K562 (cell line): ENCODE results near the gene ZNF316. TPM values are rescaled to one million over a fixed set of nuclear protein-coding genes. Genes with fewer than 3 reads are reported as not detected.
"Not testable (repeated sequence)": the region's sequence is repeated elsewhere in the genome, so short reads cannot be mapped to it uniquely, and the experiment has no call there.

Source experiments
- ATAC-seq: fragments of 200-7000 bp; cut with Tn5 transposase; 3 replicates; pipeline ENCODE4 v1.9.1; 2020; ENCODE audit warnings: moderate library complexity
- BruUV-seq: library from RNA; stranded (reverse); fragments of 400-500 nt; replicated peaks from 2 replicates; lab custom pipeline; 2021; lab: Mats Ljungman, UMichigan
- CTCF ChIA-PET: fragments of 300-600 bp; formaldehyde crosslinking; extraction: SDS; loops from one replicate; lab custom pipeline; 2021; ENCODE audit warnings: low intra/inter-chr PET ratio; lab: Yijun Ruan, JAX
- POLR2A ChIA-PET: fragments of 300-600, 350-650 bp; sonication (Branson Sonifier 250); formaldehyde crosslinking; extraction: SDS; loops from one replicate; lab custom pipeline; 2021; ENCODE audit warnings: antibody characterized with exemption, inconsistent platforms; lab: Yijun Ruan, JAX
- DNase-seq, 4 experiments: peaks; one replicate each; pipeline versions ENCODE4 v3.0.0 to v3.0.0-alpha.2; 2011 to 2018; ENCODE audit warnings: low spot score in 3 of 4, mixed read lengths in 3 of 4; ENCODE audit errors: extremely low read depth in 1 of 4
- FAIRE-seq: peaks from 2 replicates; lab custom pipeline; 2011; peaks lifted over from hg19 to GRCh38; lab: Jason Lieb, UNC
- H2AFZ ChIP-seq: 2 replicates; pipeline ENCODE4 v1.6.0; 2011; ENCODE audit warnings: low read depth, low read length, control low read depth, inconsistent platforms
- H3K27ac ChIP-seq: fragments of 200-600 bp; 3 replicates; pipeline ENCODE4 v1.8.0; 2011; ENCODE audit warnings: low read depth, mild to moderate bottlenecking, control low read depth, inconsistent platforms, low read length, moderate library complexity, mixed read lengths; ENCODE audit errors: extremely low read depth
- H3K27me3 ChIP-seq, 2 experiments: fragments of 300-600 bp in 1 of 2; 2 replicates in 1 of 2; 3 replicates in 1 of 2; pipeline versions ENCODE4 v1.6.0 to v1.8.0; 2011; ENCODE audit warnings: inconsistent platforms in 2 of 2, low read length in 2 of 2, mild to moderate bottlenecking in 1 of 2, mixed read lengths in 1 of 2, moderate library complexity in 1 of 2; ENCODE audit not compliant: control insufficient read depth in 2 of 2, insufficient read depth in 2 of 2
- H3K36me3 ChIP-seq: fragments of 300-600 bp; 3 replicates; pipeline ENCODE4 v1.8.0; 2011; ENCODE audit warnings: mild to moderate bottlenecking, low read length, inconsistent platforms; ENCODE audit not compliant: control insufficient read depth, insufficient read depth
- H3K4me1 ChIP-seq, 2 experiments: fragments of 200-600 bp in 1 of 2; replicated peaks in 1 of 2; 2 replicates in 1 of 2; 3 replicates in 1 of 2; pipeline versions ENCODE4 v1.5.1 to v1.8.0; 2011; ENCODE audit warnings: inconsistent platforms in 2 of 2, low read length in 2 of 2, mild to moderate bottlenecking in 1 of 2, mixed read lengths in 1 of 2, moderate library complexity in 1 of 2; ENCODE audit not compliant: control insufficient read depth in 2 of 2, insufficient read depth in 2 of 2
- H3K4me2 ChIP-seq: 2 replicates; pipeline ENCODE4 v1.6.1; 2011; ENCODE audit warnings: low read length, control low read depth, inconsistent platforms, mixed read lengths; ENCODE audit not compliant: insufficient read depth
- H3K4me3 ChIP-seq: fragments of 200-600 bp; sonication (generic), shearing (Covaris generic); 2 replicates; pipeline ENCODE4 v1.5.1; 2016; ENCODE audit warnings: control low read depth, inconsistent platforms
- H3K79me2 ChIP-seq: fragments of 200-600 bp; 3 replicates; pipeline ENCODE4 v1.8.0; 2011; ENCODE audit warnings: low read length, inconsistent platforms; ENCODE audit not compliant: control insufficient read depth, insufficient read depth
- H3K9ac ChIP-seq, 2 experiments: 2 replicates each; pipeline versions ENCODE4 v1.6.0 to v1.6.1; 2011; ENCODE audit warnings: low read depth in 2 of 2, low read length in 2 of 2, control low read depth in 1 of 2, inconsistent platforms in 1 of 2, mild to moderate bottlenecking in 1 of 2, mixed read lengths in 1 of 2; ENCODE audit not compliant: insufficient read depth in 1 of 2
- H3K9me1 ChIP-seq: one replicate; pipeline ENCODE4 v1.6.0; 2011; ENCODE audit warnings: inconsistent platforms, mild to moderate bottlenecking, low read length, moderate library complexity; ENCODE audit not compliant: control insufficient read depth, insufficient read depth
- H3K9me3 ChIP-seq: replicated peaks from 2 replicates; pipeline ENCODE4 v1.5.1; 2011; ENCODE audit warnings: low read depth, low read length, inconsistent platforms; ENCODE audit not compliant: control insufficient read depth, insufficient read depth
- H4K20me1 ChIP-seq: replicated peaks from 2 replicates; pipeline ENCODE4 v1.6.1; 2011; ENCODE audit warnings: low read length, inconsistent platforms, mixed read lengths; ENCODE audit not compliant: control insufficient read depth, insufficient read depth
- RBM17 ChIP-seq: fragments of 200-400 bp; formaldehyde crosslinking; IDR thresholded peaks from 2 replicates; pipeline ENCODE4 v1.6.1; 2017; ENCODE audit warnings: low read depth, mild to moderate bottlenecking, low read length, borderline replicate concordance
- TFE3 ChIP-seq: fragments of 450-650 bp; formaldehyde crosslinking; IDR thresholded peaks from 2 replicates; pipeline ENCODE4 v1.4.0; 2020; ENCODE audit warnings: mild to moderate bottlenecking, mixed read lengths
- ZBTB1 ChIP-seq: sonication (generic); formaldehyde crosslinking; IDR thresholded peaks from 2 replicates; pipeline ENCODE4 v1.8.1; 2023; ENCODE audit warnings: missing genetic modification reagents, low read depth, mild to moderate bottlenecking, borderline replicate concordance
- ZNF561 ChIP-seq: fragments of 450-650 bp; formaldehyde crosslinking; conservative IDR thresholded peaks from 2 replicates; pipeline ENCODE4 v1.4.0; 2020; ENCODE audit warnings: mild to moderate bottlenecking, moderate library complexity
- WGBS: fragments of 100-300 bp; shearing (Covaris generic); methylation state at CpG from one replicate; pipeline ENCODE4 v1.1.6; 2016; ENCODE audit warnings: low coverage, mixed read lengths; ENCODE audit not compliant: insufficient coverage; ENCODE audit errors: missing lambda C conversion rate; 5-methylcytosine and 5-hydroxymethylcytosine counted together
- in situ Hi-C: fragments of 300-500 bp; cut with MboI; formaldehyde crosslinking; loops from 4 replicates; pipeline ENCODE4 v1.15.0; 2018; ENCODE audit warnings: inconsistent platforms, mixed read lengths
- intact Hi-C: fragments of 100-400 bp; cut with micrococcal nuclease; formaldehyde crosslinking; loops from 2 replicates; pipeline ENCODE4 v1.14.2; 2022
- polyA plus RNA-seq, 8 experiments: library from polyadenylated mRNA; depleted of rRNA in 4 of 8; stranded (reverse) in 5 of 8; unstranded in 3 of 8; fragments of >200 nt; fragmentation: Nextera tagmentation in 2 of 8; fragmentation: Illumina TruSeq in 1 of 8; extraction: Ambion mirVana in 2 of 8; extraction: Trizol in 1 of 8; gene quantifications; 2 replicates each; pipeline versions ENCODE4 v1.2.1 to v1.2.3, GENCODE V29; 2011 to 2014; ENCODE audit warnings: inconsistent platforms in 1 of 8, missing spikeins in 1 of 8
- total RNA-seq, 7 experiments: library from RNA; depleted of rRNA in 6 of 7; stranded (reverse); fragments of >200 nt in 6 of 7; fragmentation: Illumina TruSeq in 2 of 7; extraction: Trizol in 2 of 7; gene quantifications; 2 replicates each; pipeline versions ENCODE4 v1.2.1 to v1.2.3, GENCODE V29; 2011 to 2021; ENCODE audit warnings: low replicate concordance in 1 of 7

The ZNF316 gene
- total and polyA plus RNA-seq, 9 of the 15 experiments (the other 6 are each of a cell fraction or from before 2014, with no cell fraction given): 0.10 to 34.0 (median 8.6) TPM

DNA sequence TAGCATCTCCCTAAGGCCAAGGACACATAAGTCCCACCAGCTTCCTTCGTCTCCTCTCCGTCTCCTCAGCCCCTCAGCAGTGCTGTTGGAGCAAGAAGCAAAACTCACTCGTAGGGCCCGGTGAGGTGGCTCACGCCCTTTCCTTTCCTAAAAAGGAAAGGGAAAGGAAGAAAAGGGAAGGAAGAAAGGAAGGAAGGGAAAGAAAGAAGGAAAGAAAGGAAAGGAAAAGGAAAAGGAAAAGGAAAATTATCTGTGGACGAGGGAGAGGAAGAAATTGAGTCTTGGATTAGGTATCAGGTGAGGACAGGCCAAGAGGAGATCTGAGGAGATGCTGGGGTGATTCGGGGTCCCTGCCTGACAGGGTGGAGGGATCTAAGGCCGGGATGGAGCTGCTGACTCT is 3.1 kb upstream of the ZNF316 start (continued):
- TF ChIP-seq ZNF561 (CRISPR knock-in tag): no peak
- no peak for TF ChIP-seq TFE3
- TF ChIP-seq RBM17: no peak

DNA sequence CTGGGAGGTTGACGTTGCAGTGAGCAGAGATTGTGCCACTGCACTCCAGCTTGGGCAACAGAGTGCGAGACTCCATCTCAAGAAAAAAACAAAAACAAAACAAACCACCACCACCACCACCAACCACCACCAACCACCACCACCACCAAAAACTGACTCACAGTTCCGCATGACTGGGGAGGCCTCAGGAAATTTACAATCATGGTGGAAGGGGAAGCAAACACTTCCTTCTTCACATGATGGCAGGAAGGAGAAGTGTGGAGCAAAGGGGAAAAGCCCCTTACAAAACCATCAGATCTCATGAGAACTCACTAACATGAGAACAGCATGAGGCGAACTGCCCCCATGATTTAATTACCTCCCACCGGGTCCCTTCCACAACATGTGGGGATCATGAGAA is 2.1 kb upstream of the ZNF316 start:
- ATAC-seq, CTCF ChIA-PET, H3K27me3 ChIP-seq, H2AFZ ChIP-seq, DNase-seq, H3K4me2 ChIP-seq, POLR2A ChIA-PET, H3K27ac ChIP-seq, in situ Hi-C loops, H3K4me3 ChIP-seq, FAIRE-seq, BruUV-seq, H3K9me1 ChIP-seq, H3K9me3 ChIP-seq, intact Hi-C loops, H3K9ac ChIP-seq, H4K20me1 ChIP-seq: not testable (repeated sequence)
- Histone ChIP-seq H3K4me1 (peaks cover 18 to 40% of the 10 kb centered on the region in 2 experiments; a peak in 4 of 5 replicates), H3K79me2 (peaks cover 36% of the 10 kb centered on the region), H3K36me3 (peaks cover 14% of the 10 kb centered on the region)
- peak; percentile 40; the same call in 1 of the 2 replicates for TF ChIP-seq ZBTB1
- 75% methylated on average over 5 of the region's 5 CpGs for WGBS
